Lower leg skin (tissue), 3 donors: ENCODE data around the gene RAD51AP2.

ENCODE experiments used
- POLR2A ChIP-seq, 2 donors: fragments of 450-650 bp; IDR thresholded peaks; one replicate each; pipeline ENCODE4 v1.6.1; 2016 to 2017; ENCODE audit warnings: antibody characterized with exemption in 2 of 2, mild to moderate bottlenecking in 1 of 2, moderate library complexity in 1 of 2
- TF ChIP-seq, protein P1 (sequence below), 3 donors: fragments of 450-650 bp; IDR thresholded peaks; one replicate each; pipeline ENCODE4 v1.5.1; 2016; ENCODE audit warnings: antibody characterized with exemption in 3 of 3, mild to moderate bottlenecking in 3 of 3, moderate library complexity in 2 of 3

DNA sequence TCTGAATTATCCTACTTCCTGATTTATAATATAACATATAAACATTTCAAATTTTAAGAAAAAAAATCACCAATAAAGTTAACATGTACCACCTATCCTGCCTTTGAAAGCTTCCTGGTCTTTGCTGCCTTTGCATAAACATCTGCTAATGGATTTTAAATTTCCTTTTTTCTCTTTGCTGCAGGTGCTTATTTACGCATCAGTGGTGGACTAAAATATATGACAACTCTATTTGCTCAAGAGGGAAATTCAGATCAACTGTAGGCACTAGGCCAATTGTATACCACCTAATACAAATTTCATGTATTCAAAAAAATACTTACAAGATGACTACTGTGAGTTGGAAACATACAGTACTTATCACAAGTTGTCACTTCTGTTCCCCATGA is 57.2 kb downstream of the RAD51AP2 start:
- TF ChIP-seq, protein P1, sequence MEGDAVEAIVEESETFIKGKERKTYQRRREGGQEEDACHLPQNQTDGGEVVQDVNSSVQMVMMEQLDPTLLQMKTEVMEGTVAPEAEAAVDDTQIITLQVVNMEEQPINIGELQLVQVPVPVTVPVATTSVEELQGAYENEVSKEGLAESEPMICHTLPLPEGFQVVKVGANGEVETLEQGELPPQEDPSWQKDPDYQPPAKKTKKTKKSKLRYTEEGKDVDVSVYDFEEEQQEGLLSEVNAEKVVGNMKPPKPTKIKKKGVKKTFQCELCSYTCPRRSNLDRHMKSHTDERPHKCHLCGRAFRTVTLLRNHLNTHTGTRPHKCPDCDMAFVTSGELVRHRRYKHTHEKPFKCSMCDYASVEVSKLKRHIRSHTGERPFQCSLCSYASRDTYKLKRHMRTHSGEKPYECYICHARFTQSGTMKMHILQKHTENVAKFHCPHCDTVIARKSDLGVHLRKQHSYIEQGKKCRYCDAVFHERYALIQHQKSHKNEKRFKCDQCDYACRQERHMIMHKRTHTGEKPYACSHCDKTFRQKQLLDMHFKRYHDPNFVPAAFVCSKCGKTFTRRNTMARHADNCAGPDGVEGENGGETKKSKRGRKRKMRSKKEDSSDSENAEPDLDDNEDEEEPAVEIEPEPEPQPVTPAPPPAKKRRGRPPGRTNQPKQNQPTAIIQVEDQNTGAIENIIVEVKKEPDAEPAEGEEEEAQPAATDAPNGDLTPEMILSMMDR (IDR thresholded peaks at IDR 0.05) = no peak
- TF ChIP-seq POLR2A (IDR thresholded peaks at IDR 0.05) = no peak
